Activated CD4-positive, alpha-beta T cell treated with anti-CD3 and anti-CD28 coated beads, Interleukin-2, Interleukin-4, amounts not matched to agents 100 ng/mL and 50 ng/mL, durations not matched to agents 16 hours and 8 hours (primary cell): ENCODE measurements around the gene CFAP45.
A peak's percentile ranks its signal among the peaks of the same experiment; 100 is the strongest.

Experiments used
- DNase-seq: peaks from one replicate; pipeline ENCODE4 v3.0.0-alpha.2; 2020; ENCODE audit warnings: low spot score

The CFAP45 gene

GRCh38 chr1:159851407-159851806 is 48.6 kb downstream of the CFAP45 start:
- DNase-seq = peak; percentile 10

- DNase-seq = no peak
Measured at GRCh38 chr1:159849626-159850366, 50.2 kb downstream of the CFAP45 start.

GRCh38 chr1:159848326-159848725 is 51.6 kb downstream of the CFAP45 start:
- no peak for DNase-seq

- DNase-seq = no peak
Measured at GRCh38 chr1:159847231-159847630, 52.7 kb downstream of the CFAP45 start.

GRCh38 chr1:159845751-159846629 is 54.0 kb downstream of the CFAP45 start:
- no peak for DNase-seq

GRCh38 chr1:159843459-159843858 is 56.5 kb downstream of the CFAP45 start:
- DNase-seq = no peak

GRCh38 chr1:159841749-159842148 is 58.2 kb downstream of the CFAP45 start:
- no peak for DNase-seq

- DNase-seq = peak; percentile 11
Measured at GRCh38 chr1:159839116-159839849, 60.7 kb downstream of the CFAP45 start.

- no peak for DNase-seq
Measured at GRCh38 chr1:159838715-159839114, 61.2 kb downstream of the CFAP45 start.

- DNase-seq = no peak
Measured at GRCh38 chr1:159835862-159836525, 64.0 kb downstream of the CFAP45 start.

GRCh38 chr1:159835356-159835755 is 64.6 kb downstream of the CFAP45 start:
- no peak for DNase-seq

GRCh38 chr1:159832309-159832708 is 67.7 kb downstream of the CFAP45 start:
- no peak for DNase-seq

GRCh38 chr1:159831412-159832141 is 68.4 kb downstream of the CFAP45 start:
- DNase-seq = no peak

GRCh38 chr1:159830722-159831121 is 69.2 kb downstream of the CFAP45 start:
- no peak for DNase-seq

GRCh38 chr1:159829822-159830465 is 70.0 kb downstream of the CFAP45 start:
- DNase-seq = no peak

GRCh38 chr1:159829273-159829634 is 70.7 kb downstream of the CFAP45 start:
- DNase-seq = no peak

- DNase-seq = no peak
Measured at GRCh38 chr1:159828581-159829272, 71.2 kb downstream of the CFAP45 start.

GRCh38 chr1:159828176-159828575 is 71.8 kb downstream of the CFAP45 start:
- no peak for DNase-seq

GRCh38 chr1:159827549-159827948 is 72.4 kb downstream of the CFAP45 start:
- DNase-seq = peak; percentile 25

GRCh38 chr1:159827102-159827490 is 72.9 kb downstream of the CFAP45 start:
- DNase-seq = no peak
